ENCODE measurements around the gene DNTT. TPM values are rescaled to one million over a fixed set of nuclear protein-coding genes. Genes with fewer than 3 reads are reported as not detected.

The DNTT gene
- total and polyA plus RNA-seq, 7 donors: 0.01 TPM; not detected in 6

- H3K27me3 ChIP-seq (ENCODE audit: insufficient read depth in 3 of 3, low read length in 2 of 3): peaks cover 0 to 4% (median 0%) of the 10 kb centered on the region in 3 donors
- WGBS, 3 donors: 77 to 81% (median 80%) methylated on average over 4 of the region's 4 CpGs
- H3K36me3 ChIP-seq (ENCODE audit: insufficient read depth in 1 of 2, low read depth in 1 of 2): no peaks in the 10 kb centered on the region
- no peak overlapping the region for H3K4me3 ChIP-seq
- no peak overlapping the region for H3K27ac ChIP-seq
- TF ChIP-seq CTCF (IDR thresholded peaks at IDR 0.05): no peak
- ATAC-seq (no peak), DNase-seq (no peak)
- intact Hi-C loops (cut with DNase I): loop anchor here in 1 of 2 donors (5.0 kb wide), 1 partner anchor 273 kb away; no protein-coding TSS in a partner anchor
- H3K9me3 ChIP-seq: no peaks in the 10 kb centered on the region
- peaks cover 10% of the 10 kb centered on the region for H3K4me1 ChIP-seq
Observed at GRCh38 chr10:96290368-96291133, 13.7 kb upstream of the DNTT start.

- H3K27me3 ChIP-seq (ENCODE audit: insufficient read depth in 3 of 3, low read length in 2 of 3): peaks cover 0 to 6% (median 0%) of the 10 kb centered on the region in 3 donors
- H3K36me3 ChIP-seq (ENCODE audit: insufficient read depth in 1 of 2, low read depth in 1 of 2): no peaks in the 10 kb centered on the region
- WGBS, 3 donors: 39 to 50% (median 39%) methylated on average over 7 of the region's 7 CpGs
- no peaks in the 10 kb centered on the region for H3K9me3 ChIP-seq
- no peak for DNase-seq
- ATAC-seq: peak; percentile 65 to 84 (median 74)
- H3K4me1 ChIP-seq: peaks cover 4% of the 10 kb centered on the region
- H3K4me3 ChIP-seq: no peak overlapping the region
- TF ChIP-seq CTCF (IDR thresholded peaks at IDR 0.05): peak; percentile 65
- no peak overlapping the region for H3K27ac ChIP-seq
- intact Hi-C loops (cut with DNase I): loop anchor here (1.0 to 5.0 kb wide), 3 partner anchors 62 to 276 kb away; no protein-coding TSS in a partner anchor
Observed at GRCh38 chr10:96292971-96293920, 11.0 kb upstream of the DNTT start.

GRCh38 chr10:96295475-96295874 lies 8.8 kb upstream of the DNTT start:
- no peak for ATAC-seq

GRCh38 chr10:96297486-96297885 lies 6.7 kb upstream of the DNTT start:
- 90 to 98% (median 91%) methylated on average over 2 of the region's 2 CpGs for WGBS, 3 donors
- no peaks in the 10 kb centered on the region for H3K9me3 ChIP-seq
- H3K4me1 ChIP-seq: no peaks in the 10 kb centered on the region
- H3K27ac ChIP-seq: no peak overlapping the region
- intact Hi-C loops (cut with DNase I): loop anchor here in 1 of 2 donors (5.0 kb wide), 1 partner anchor 280 kb away; no protein-coding TSS in a partner anchor
- ATAC-seq: no peak
- peaks cover 0 to 30% (median 2%) of the 10 kb centered on the region in 3 donors for H3K27me3 ChIP-seq (ENCODE audit: insufficient read depth in 3 of 3, low read length in 2 of 3)
- H3K36me3 ChIP-seq (ENCODE audit: insufficient read depth in 1 of 2, low read depth in 1 of 2): no peaks in the 10 kb centered on the region
- H3K4me3 ChIP-seq: no peak overlapping the region
- TF ChIP-seq CTCF (IDR thresholded peaks at IDR 0.05): no peak
- DNase-seq: no peak

More at GRCh38 chr10:96295475-96295874, 8.8 kb upstream of the DNTT start:
- peaks cover 0 to 23% (median 2%) of the 10 kb centered on the region in 3 donors for H3K27me3 ChIP-seq (ENCODE audit: insufficient read depth in 3 of 3, low read length in 2 of 3)
- H3K4me3 ChIP-seq: no peak overlapping the region
- H3K36me3 ChIP-seq (ENCODE audit: insufficient read depth in 1 of 2, low read depth in 1 of 2): no peaks in the 10 kb centered on the region
- no peak for DNase-seq
- intact Hi-C loops (cut with DNase I): loop anchor here in 1 of 2 donors (5.0 kb wide), 1 partner anchor 278 kb away; no protein-coding TSS in a partner anchor
- WGBS, 3 donors: 59 to 66% (median 59%) methylated on average over 4 of the region's 4 CpGs
- no peaks in the 10 kb centered on the region for H3K4me1 ChIP-seq
- TF ChIP-seq CTCF (IDR thresholded peaks at IDR 0.05): no peak
- H3K9me3 ChIP-seq: no peaks in the 10 kb centered on the region
- H3K27ac ChIP-seq: no peak overlapping the region

All from psoas muscle (tissue), 8 donors.